H1 (cell line): ENCODE measurements around the gene UNC119B. TPM values are rescaled to one million over a fixed set of nuclear protein-coding genes. Genes with fewer than 3 reads are reported as not detected.

Experiments used
- CTCF ChIA-PET: fragments of 300-600 bp; sonication (Branson Sonifier 250); formaldehyde crosslinking; loops from one replicate; lab custom pipeline; 2021; ENCODE audit not compliant: partially characterized antibody; lab: Charles Lee
- POLR2A ChIA-PET: fragments of 300-600 bp; sonication (Branson Sonifier 250); formaldehyde crosslinking; loops from one replicate; lab custom pipeline; 2021; ENCODE audit warnings: inconsistent platforms; ENCODE audit not compliant: partially characterized antibody; lab: Charles Lee
- DNase-seq, 2 experiments: peaks; one replicate each; pipeline versions ENCODE4 v3.0.0 to v3.0.0-alpha.2; 2010 to 2022; ENCODE audit warnings: low spot score in 2 of 2, low read depth in 1 of 2, mixed read lengths in 1 of 2
- FAIRE-seq: peaks from 2 replicates; lab custom pipeline; 2011; peaks lifted over from hg19 to GRCh38; lab: Jason Lieb, UNC
- H2AFZ ChIP-seq: 2 replicates; pipeline ENCODE4 v1.8.1; 2012; ENCODE audit warnings: low read length, inconsistent platforms
- H2AK5ac ChIP-seq: 2 replicates; pipeline ENCODE4 v1.6.1; 2013; ENCODE audit warnings: low read depth, low read length
- H2BK120ac ChIP-seq: replicated peaks from 2 replicates; pipeline ENCODE3; 2013; ENCODE audit warnings: low read depth, low read length, inconsistent platforms
- H2BK12ac ChIP-seq: 2 replicates; pipeline ENCODE4 v1.6.1; 2013; ENCODE audit warnings: low read depth, low read length
- H2BK15ac ChIP-seq: 2 replicates; pipeline ENCODE4 v1.6.1; 2013; ENCODE audit warnings: low read length
- H2BK20ac ChIP-seq: 2 replicates; pipeline ENCODE4 v1.6.1; 2013; ENCODE audit warnings: low read length
- H2BK5ac ChIP-seq: 2 replicates; pipeline ENCODE4 v1.6.1; 2013; ENCODE audit warnings: low read depth, low read length
- H3K14ac ChIP-seq: 2 replicates; pipeline ENCODE4 v1.6.1; 2013; ENCODE audit warnings: inconsistent platforms; ENCODE audit not compliant: insufficient read length
- H3K18ac ChIP-seq: 2 replicates; pipeline ENCODE4 v1.6.1; 2013; ENCODE audit warnings: low read length; ENCODE audit errors: extremely low read depth
- H3K23ac ChIP-seq: 2 replicates; pipeline ENCODE4 v1.6.1; 2013; ENCODE audit warnings: inconsistent platforms; ENCODE audit not compliant: insufficient read length
- H3K23me2 ChIP-seq: 2 replicates; pipeline ENCODE4 v1.6.1; 2013; ENCODE audit warnings: low read depth, low read length
- H3K27ac ChIP-seq: 2 replicates; pipeline ENCODE4 v1.6.1; 2011; ENCODE audit warnings: low read depth, low read length, inconsistent platforms
- H3K27me3 ChIP-seq, 4 experiments: replicated peaks in 1 of 4; 1 replicate in 1 of 4; 2 replicates in 3 of 4; pipeline versions ENCODE4 v1.6.1 to v1.8.1; 2011 to 2013; ENCODE audit warnings: low read length in 3 of 4, mild to moderate bottlenecking in 3 of 4, inconsistent platforms in 2 of 4, mixed read lengths in 2 of 4, moderate library complexity in 1 of 4; ENCODE audit not compliant: control insufficient read depth in 3 of 4, insufficient read depth in 3 of 4; ENCODE audit errors: extremely low read depth in 1 of 4
- H3K36me3 ChIP-seq, 4 experiments: 2 replicates each; pipeline versions ENCODE4 v1.6.1 to v1.8.1; 2011 to 2013; ENCODE audit warnings: mild to moderate bottlenecking in 4 of 4, low read length in 3 of 4, moderate library complexity in 2 of 4, control low read depth in 1 of 4, inconsistent platforms in 1 of 4; ENCODE audit not compliant: insufficient read depth in 4 of 4, control insufficient read depth in 2 of 4
- H3K4ac ChIP-seq: replicated peaks from 2 replicates; pipeline ENCODE3; 2013; ENCODE audit warnings: low read length, low read depth, mixed read lengths, inconsistent platforms; ENCODE audit not compliant: insufficient read length
- H3K4me1 ChIP-seq, 4 experiments: replicated peaks in 1 of 4; 1 replicate in 1 of 4; 2 replicates in 3 of 4; pipeline versions ENCODE4 v1.6.1 to v1.8.1; 2011 to 2013; ENCODE audit warnings: low read length in 3 of 4, inconsistent platforms in 2 of 4, mixed read lengths in 1 of 4; ENCODE audit not compliant: insufficient read depth in 4 of 4, control insufficient read depth in 3 of 4
- H3K4me2 ChIP-seq, 2 experiments: 2 replicates each; pipeline versions ENCODE4 v1.6.1 to v1.8.1; 2011 to 2013; ENCODE audit warnings: low read depth in 2 of 2, low read length in 2 of 2, control low read depth in 1 of 2, inconsistent platforms in 1 of 2, mild to moderate bottlenecking in 1 of 2; ENCODE audit not compliant: insufficient read depth in 1 of 2
- H3K4me3 ChIP-seq, 4 experiments: fragments of 200-600, 300-600 bp in 1 of 4; sonication (generic), shearing (Covaris generic), sonication (Bioruptor Twin) in 1 of 4; 2 replicates each; pipeline versions ENCODE4 v1.5.1 to v1.8.1; 2011 to 2016; ENCODE audit warnings: low read length in 4 of 4, low read depth in 3 of 4, control low read depth in 2 of 4, inconsistent platforms in 2 of 4, mild to moderate bottlenecking in 2 of 4, mixed read lengths in 1 of 4, moderate library complexity in 1 of 4; ENCODE audit not compliant: insufficient read depth in 2 of 4; ENCODE audit errors: extremely low read depth in 1 of 4
- H3K56ac ChIP-seq: replicated peaks from 2 replicates; pipeline ENCODE3; 2013; ENCODE audit warnings: low read depth, mild to moderate bottlenecking, mixed read lengths, low read length, inconsistent platforms; ENCODE audit not compliant: insufficient read length
- H3K79me1 ChIP-seq: 2 replicates; pipeline ENCODE4 v1.6.1; 2013; ENCODE audit warnings: low read depth, low read length, control low read depth
- H3K79me2 ChIP-seq, 2 experiments: 2 replicates each; pipeline versions ENCODE4 v1.6.1 to v1.8.1; 2012 to 2013; ENCODE audit warnings: low read length in 2 of 2, mild to moderate bottlenecking in 2 of 2, inconsistent platforms in 1 of 2; ENCODE audit not compliant: insufficient read depth in 2 of 2, control insufficient read depth in 1 of 2
- H3K9ac ChIP-seq, 4 experiments: replicated peaks in 1 of 4; 1 replicate in 1 of 4; 2 replicates in 3 of 4; pipeline versions ENCODE4 v1.6.1 to v1.8.1; 2011 to 2013; ENCODE audit warnings: low read depth in 3 of 4, low read length in 3 of 4, control low read depth in 2 of 4, mild to moderate bottlenecking in 2 of 4, moderate library complexity in 2 of 4, inconsistent platforms in 1 of 4; ENCODE audit errors: extremely low read depth in 1 of 4
- H3K9me3 ChIP-seq, 2 experiments: 2 replicates each; pipeline versions ENCODE4 v1.6.1 to v1.8.1; 2012 to 2013; ENCODE audit warnings: mild to moderate bottlenecking in 2 of 2, moderate library complexity in 2 of 2, control low read depth in 1 of 2, inconsistent platforms in 1 of 2, low read depth in 1 of 2, low read length in 1 of 2, mixed read lengths in 1 of 2; ENCODE audit not compliant: insufficient read depth in 2 of 2
- H4K20me1 ChIP-seq, 2 experiments: replicated peaks in 1 of 2; 2 replicates each; pipeline versions ENCODE3 to v1.8.1; 2011 to 2013; ENCODE audit warnings: inconsistent platforms in 2 of 2, low read length in 2 of 2, mild to moderate bottlenecking in 1 of 2; ENCODE audit not compliant: insufficient read depth in 2 of 2, control insufficient read depth in 1 of 2
- H4K5ac ChIP-seq: 2 replicates; pipeline ENCODE4 v1.6.1; 2013; ENCODE audit warnings: low read length, low read depth, mixed read lengths, inconsistent platforms; ENCODE audit not compliant: insufficient read length
- H4K8ac ChIP-seq: 2 replicates; pipeline ENCODE4 v1.8.0; 2013; ENCODE audit warnings: mild to moderate bottlenecking, moderate library complexity, low read length, inconsistent platforms; ENCODE audit not compliant: insufficient read depth; ENCODE audit errors: extremely low read depth
- H4K91ac ChIP-seq: replicated peaks from 2 replicates; pipeline ENCODE3; 2013; ENCODE audit warnings: low read length, mixed read lengths, inconsistent platforms; ENCODE audit not compliant: insufficient read length
- ATF2 ChIP-seq: IDR thresholded peaks from 2 replicates; pipeline ENCODE4 v1.6.1; 2012; ENCODE audit warnings: low read length, inconsistent platforms
- BACH1 ChIP-seq: IDR thresholded peaks from 2 replicates; pipeline ENCODE4 v1.6.1; 2012; ENCODE audit warnings: low read length, improper control_type of control experiment
- JUN ChIP-seq: IDR thresholded peaks from 2 replicates; pipeline ENCODE4 v1.6.1; 2011; ENCODE audit warnings: low read depth, mild to moderate bottlenecking, improper control_type of control experiment, low read length
- KDM1A ChIP-seq: fragments of 200-600, 300-600 bp; sonication (generic); IDR thresholded peaks from 2 replicates; pipeline ENCODE4 v1.7.1; 2016; ENCODE audit warnings: mild to moderate bottlenecking, low read length, borderline replicate concordance
- MAFK ChIP-seq: IDR thresholded peaks from 2 replicates; pipeline ENCODE4 v1.6.1; 2012; ENCODE audit warnings: low read depth, mild to moderate bottlenecking, improper control_type of control experiment, low read length
- MAX ChIP-seq: IDR thresholded peaks from 2 replicates; pipeline ENCODE4 v1.6.1; 2012; ENCODE audit warnings: inconsistent platforms
- NRF1 ChIP-seq: IDR thresholded peaks from 2 replicates; pipeline ENCODE4 v1.6.1; 2011; ENCODE audit warnings: mild to moderate bottlenecking, low read depth, low read length, improper control_type of control experiment
- PHF8 ChIP-seq: fragments of 200-600 bp; sonication (generic); conservative IDR thresholded peaks from 2 replicates; pipeline ENCODE4 v1.7.1; 2012; ENCODE audit warnings: low read depth, mild to moderate bottlenecking, inconsistent platforms, low read length, moderate library complexity
- POU5F1 ChIP-seq: IDR thresholded peaks from 2 replicates; pipeline ENCODE4 v1.6.1; 2011; ENCODE audit warnings: low read depth, mild to moderate bottlenecking, low read length, moderate library complexity
- RFX5 ChIP-seq: IDR thresholded peaks from 2 replicates; pipeline ENCODE4 v1.6.1; 2011; ENCODE audit warnings: low read depth, low read length, improper control_type of control experiment, borderline replicate concordance
- RNF2 ChIP-seq: fragments of 200-900, 300-1000 bp; sonication (generic); IDR thresholded peaks from 2 replicates; pipeline ENCODE4 v1.7.1; 2016; ENCODE audit warnings: borderline replicate concordance, low read depth, mild to moderate bottlenecking, antibody characterized with exemption, low read length; ENCODE audit not compliant: poor library complexity, severe bottlenecking; ENCODE audit errors: missing control alignments
- WGBS, 2 experiments: shearing (Covaris generic) in 1 of 2; methylation state at CpG; one replicate each; pipeline versions ENCODE4 v1.1.6 to v1.1.7; 2013 to 2015; ENCODE audit warnings: low lambda C conversion rate in 2 of 2, mixed read lengths in 2 of 2, inconsistent platforms in 1 of 2, low coverage in 1 of 2, missing lambda C conversion rate in 1 of 2; ENCODE audit not compliant: insufficient replicate concordance in 2 of 2, insufficient coverage in 1 of 2, insufficient read length in 1 of 2; ENCODE audit errors: extremely low coverage in 1 of 2, missing lambda C conversion rate in 1 of 2; 5-methylcytosine and 5-hydroxymethylcytosine counted together
- polyA plus RNA-seq, 7 experiments: library from polyadenylated mRNA; depleted of rRNA in 3 of 7; stranded (reverse) in 5 of 7; unstranded in 2 of 7; fragments of >200 nt in 5 of 7; fragments of 200-250 nt in 2 of 7; gene quantifications; 1 replicate in 5 of 7; 2 replicates in 1 of 7; 4 replicates in 1 of 7; pipeline versions ENCODE4 v1.2.1 to v1.2.3, GENCODE V29; 2011 to 2013; ENCODE audit warnings: missing spikeins in 2 of 7, mixed read lengths in 2 of 7
- total RNA-seq: library from RNA; stranded (reverse); fragmentation: NEBNext Ultra II Directional; extraction: Animal tissue kit (Norgen Biotek cat#: 25700); gene quantifications from 2 replicates; pipeline ENCODE4 v1.2.1, GENCODE V29; 2021

The UNC119B gene
- total and polyA plus RNA-seq, 2 of the 8 experiments (the other 6 are each of a cell fraction or from before 2014, with no cell fraction given) = 40.5 to 50.1 TPM

- FAIRE-seq (no peak), DNase-seq (no peak)
- no peaks in the 10 kb centered on the region for H3K9me3 ChIP-seq
- H4K5ac ChIP-seq = no peak overlapping the region
- H3K79me1 ChIP-seq = no peaks in the 10 kb centered on the region
- H3K36me3 ChIP-seq = no peaks in the 10 kb centered on the region
- H2BK120ac ChIP-seq = no peak overlapping the region
- no peak overlapping the region for H2BK20ac ChIP-seq
- H3K23me2 ChIP-seq = no peaks in the 10 kb centered on the region
- H3K14ac ChIP-seq = no peak overlapping the region
- H3K23ac ChIP-seq = no peak overlapping the region
- H2AK5ac ChIP-seq = no peak overlapping the region
- no peak overlapping the region for H3K56ac ChIP-seq
- no peak overlapping the region for H2AFZ ChIP-seq
- H3K4me3 ChIP-seq = no peak overlapping the region
- H3K9ac ChIP-seq = no peak overlapping the region; a peak in 1 of 7 replicates
- H2BK5ac ChIP-seq = no peak overlapping the region
- no peak overlapping the region for H3K4ac ChIP-seq
- no peaks in the 10 kb centered on the region for H4K20me1 ChIP-seq
- H4K91ac ChIP-seq = no peak overlapping the region
- H4K8ac ChIP-seq = peak overlapping the region; percentile 14; the same call in 1 of the 2 replicates
- H3K18ac ChIP-seq = no peak overlapping the region
- ChIA-PET CTCF (interaction anchor here (1.2 to 1.8 kb wide), 3 partner anchors 16 to 213 kb away, joined by 3 to 4 read pairs (median 3); no protein-coding TSS in a partner anchor), POLR2A (interaction anchor here (0.6 to 0.7 kb wide), 2 partner anchors 134 to 248 kb away, joined by 4 read pairs; no protein-coding TSS in a partner anchor)
- WGBS, 2 experiments = 95% methylated on average over 15 of the region's 15 CpGs; no CpG with 5 or more reads in 1 of the 2 experiments
- H3K79me2 ChIP-seq = no peaks in the 10 kb centered on the region
- H3K4me2 ChIP-seq = no peak overlapping the region
- no peaks in the 10 kb centered on the region for H3K4me1 ChIP-seq
- no peak overlapping the region for H2BK15ac ChIP-seq
- no peak overlapping the region for H2BK12ac ChIP-seq
- H3K27ac ChIP-seq = no peak overlapping the region
- no peaks in the 10 kb centered on the region for H3K27me3 ChIP-seq
- TF ChIP-seq NRF1 (no peak), PHF8 (no peak), MAX (no peak), RNF2 (no peak), MAFK (no peak), KDM1A (no peak), ATF2 (no peak), RFX5 (no peak), BACH1 (no peak), JUN (no peak), POU5F1 (no peak)
These were observed 34.8 kb downstream of the UNC119B start for GRCh38 chr12:120744922-120745493.
